HG02610 (cell line): ENCODE data around the gene SPATS1.
"Not testable (repeated sequence)": the region's sequence is repeated elsewhere in the genome, so short reads cannot be mapped to it uniquely, and the experiment has no call there.

Experiments used
- ATAC-seq: cut with Tn5 transposase; IDR thresholded peaks from one replicate; pipeline ENCODE4 v1.9.1; 2021; ENCODE audit warnings: mild to moderate bottlenecking, moderate library complexity; ENCODE audit not compliant: unreplicated experiment

The SPATS1 gene

DNA sequence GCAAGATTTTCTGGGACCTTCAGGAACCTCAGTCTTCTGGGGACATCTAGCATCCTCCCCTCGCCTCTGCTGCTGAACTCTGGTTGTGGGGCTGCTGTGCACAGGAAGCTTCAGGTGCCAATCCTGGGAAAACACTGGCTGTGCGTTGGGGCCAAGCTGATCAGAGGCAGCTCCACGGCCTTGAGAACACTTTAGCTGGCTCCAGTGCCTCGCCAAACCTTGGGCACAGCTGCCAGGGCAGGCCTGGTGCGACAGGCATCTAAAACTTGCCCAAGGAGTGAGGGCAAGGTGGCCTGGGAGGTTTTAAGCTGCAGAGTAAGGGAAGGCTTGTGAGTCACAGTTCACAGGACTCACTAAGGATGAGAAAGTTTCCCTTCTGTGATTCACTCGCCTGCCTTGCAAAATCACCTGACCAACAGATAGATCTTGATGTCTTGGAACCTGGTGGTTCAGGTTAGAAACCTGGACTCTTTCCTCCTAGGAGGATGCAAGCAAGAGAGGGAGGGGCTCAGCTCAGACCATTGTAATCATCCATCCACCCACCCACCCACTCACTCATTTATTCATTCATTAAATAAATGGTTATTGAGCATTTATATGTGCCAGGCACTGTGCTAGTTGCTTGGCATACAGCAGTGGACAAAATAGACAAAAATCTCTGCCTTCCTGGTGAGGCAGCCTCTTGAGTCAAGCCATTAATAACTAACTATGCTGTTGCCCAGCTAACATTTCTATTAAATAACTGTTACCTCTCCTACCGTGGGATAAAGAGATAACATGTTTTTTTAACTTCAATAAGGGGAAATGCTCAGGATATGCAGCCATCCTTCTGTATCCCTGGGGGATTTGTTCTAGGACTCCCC is 2.5 kb upstream of the SPATS1 start:
- no peak for ATAC-seq

DNA sequence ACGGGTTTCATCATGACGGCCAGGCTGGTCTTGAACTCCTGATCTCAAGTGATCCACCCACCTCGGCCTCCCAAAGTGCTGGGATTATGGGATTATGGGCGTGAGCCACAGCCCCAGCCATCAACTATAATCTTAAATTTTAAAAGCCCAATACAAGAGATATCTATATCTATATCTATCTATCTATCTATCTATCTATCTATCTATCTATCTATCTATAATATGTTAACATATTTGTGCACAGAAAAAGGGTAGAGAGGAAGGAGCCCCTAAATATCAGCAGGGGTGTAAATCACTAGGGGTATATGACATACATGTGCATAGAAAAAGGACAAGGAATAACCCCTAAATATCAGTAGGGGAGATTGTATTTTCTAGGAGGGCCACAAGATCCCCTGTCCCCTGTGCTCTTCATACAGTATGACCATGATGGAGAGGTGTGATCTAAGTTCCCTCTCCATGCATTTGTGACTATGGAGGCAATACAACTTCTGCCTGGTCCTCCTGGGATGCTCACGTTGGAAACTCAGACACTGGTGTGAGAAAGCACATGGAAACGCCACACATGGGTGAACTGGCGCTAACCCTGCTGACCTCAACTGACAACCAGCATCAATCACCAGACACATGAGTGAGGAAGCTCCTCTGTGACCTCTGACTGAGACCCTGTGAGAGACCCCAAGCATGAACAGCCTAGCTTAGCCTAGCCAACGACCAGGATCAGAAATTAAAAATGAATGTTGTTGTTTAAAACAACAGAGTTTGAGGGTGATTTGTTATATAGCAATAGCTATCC is 1.2 kb upstream of the SPATS1 start:
- ATAC-seq = no peak

- no peak for ATAC-seq
These were observed 398 bp upstream of the SPATS1 start for GRCh38 chr6:44342052-44342451.

DNA sequence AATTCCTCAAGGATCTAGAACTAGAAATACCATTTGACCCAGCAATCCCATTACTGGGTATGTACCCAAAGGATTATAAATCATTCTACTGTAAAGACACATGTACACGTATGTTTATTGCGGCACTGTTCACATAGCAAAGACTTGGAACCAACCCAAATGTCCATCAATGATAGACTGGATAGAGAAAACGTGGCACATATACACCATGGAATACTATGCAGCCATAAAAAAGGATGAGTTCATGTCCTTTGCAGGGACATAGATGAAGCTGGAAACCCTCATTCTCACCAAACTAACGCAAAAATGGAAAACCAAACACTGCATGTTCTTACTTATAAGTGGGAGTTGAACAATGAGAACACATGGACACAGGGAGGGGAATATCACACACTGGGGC is 4.4 kb downstream of the SPATS1 start:
- not testable (repeated sequence) for ATAC-seq

DNA sequence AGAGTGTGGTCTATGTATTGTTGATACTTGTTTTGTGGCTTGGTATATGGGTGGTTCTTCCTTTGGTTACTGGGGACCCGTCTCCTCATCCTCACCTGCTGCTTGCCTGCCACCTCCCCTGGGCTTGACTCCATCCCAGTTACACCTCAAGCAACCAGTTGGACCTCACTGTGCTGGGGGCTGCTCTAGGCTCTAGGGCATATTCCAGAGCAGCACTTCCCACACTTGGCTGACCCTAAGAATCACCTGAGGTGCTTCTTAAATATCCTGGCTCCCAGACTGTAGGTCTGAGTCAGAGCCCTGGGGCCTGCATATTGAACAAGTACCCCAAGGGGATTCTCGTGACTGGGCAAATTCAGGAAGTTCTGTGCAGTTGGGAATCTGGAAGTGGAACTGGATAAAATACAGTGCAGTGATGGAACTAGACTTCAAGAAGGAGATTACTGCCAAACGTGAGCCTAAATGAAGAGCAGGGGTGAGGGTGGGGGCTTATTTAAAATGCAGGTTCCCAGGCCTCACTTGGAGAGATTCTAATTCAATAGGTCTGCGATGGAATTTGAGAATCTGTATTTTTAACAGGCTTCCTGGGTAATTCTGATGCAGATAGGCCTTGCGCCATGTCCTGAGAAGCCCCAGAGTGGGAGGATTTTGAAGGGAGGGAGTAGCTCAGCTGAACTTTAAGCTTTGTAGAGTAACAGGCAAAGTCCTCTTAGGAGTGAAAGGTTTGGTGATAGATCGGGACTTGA is 7.6 kb downstream of the SPATS1 start:
- no peak for ATAC-seq

DNA sequence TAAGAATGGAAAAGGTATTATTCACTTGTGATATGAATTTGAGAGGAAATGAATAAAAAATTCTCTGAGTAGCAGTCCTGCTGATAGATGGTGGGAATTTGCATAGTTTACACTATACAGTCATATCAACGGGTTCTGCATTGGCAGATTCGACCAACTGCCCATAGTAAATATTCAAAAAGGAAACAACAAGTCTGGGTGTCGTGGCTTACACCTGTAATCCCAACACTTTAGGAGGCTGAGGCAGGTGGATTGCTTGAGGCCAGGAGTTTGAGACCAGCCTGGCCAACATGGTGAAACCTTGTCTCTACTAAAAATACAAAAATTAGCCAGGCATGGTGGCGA is 8.2 kb downstream of the SPATS1 start:
- not testable (repeated sequence) for ATAC-seq

GRCh38 chr6:44352259-44352658 is 9.8 kb downstream of the SPATS1 start:
- no peak for ATAC-seq

GRCh38 chr6:44353336-44353735 is 10.9 kb downstream of the SPATS1 start:
- no peak for ATAC-seq

DNA sequence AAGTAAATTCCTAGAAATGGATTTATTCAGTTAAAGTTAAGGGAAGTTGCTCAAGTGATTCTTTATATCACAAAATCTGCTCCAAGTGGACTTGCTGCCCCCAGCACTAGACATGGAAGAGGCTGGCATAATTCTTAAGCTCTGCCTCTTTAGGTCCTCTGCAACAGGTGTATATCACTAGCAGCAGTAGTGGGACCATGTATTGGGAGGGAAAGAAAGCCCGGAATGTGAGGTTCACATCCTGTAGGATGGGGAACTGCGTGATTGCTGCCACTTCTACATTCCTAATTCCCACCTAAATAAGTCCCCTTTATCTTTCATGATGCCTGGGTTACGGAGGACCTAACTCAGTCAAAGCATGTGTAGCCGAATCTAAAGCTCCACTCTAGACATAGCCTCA is 13.2 kb downstream of the SPATS1 start:
- ATAC-seq = no peak

DNA sequence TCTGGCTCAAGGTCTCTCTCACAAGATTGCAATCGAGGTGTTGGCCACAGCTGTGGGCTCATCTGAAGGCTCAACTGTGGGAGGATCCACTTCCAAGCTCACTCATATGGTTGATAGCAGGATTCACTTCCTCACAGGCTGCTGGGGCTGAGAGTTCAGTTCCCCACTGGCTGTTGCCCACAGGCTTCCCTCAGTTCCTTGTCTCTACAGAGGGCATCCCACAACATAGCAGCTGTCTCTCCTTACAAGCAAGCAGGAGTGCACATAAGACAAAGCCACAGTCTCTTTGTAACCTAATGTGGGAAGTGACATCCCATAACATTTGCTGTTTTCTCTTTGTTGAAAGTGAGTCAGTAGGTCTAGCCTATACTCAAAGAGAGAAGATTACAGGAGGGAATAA is 14.0 kb downstream of the SPATS1 start:
- no peak for ATAC-seq

DNA sequence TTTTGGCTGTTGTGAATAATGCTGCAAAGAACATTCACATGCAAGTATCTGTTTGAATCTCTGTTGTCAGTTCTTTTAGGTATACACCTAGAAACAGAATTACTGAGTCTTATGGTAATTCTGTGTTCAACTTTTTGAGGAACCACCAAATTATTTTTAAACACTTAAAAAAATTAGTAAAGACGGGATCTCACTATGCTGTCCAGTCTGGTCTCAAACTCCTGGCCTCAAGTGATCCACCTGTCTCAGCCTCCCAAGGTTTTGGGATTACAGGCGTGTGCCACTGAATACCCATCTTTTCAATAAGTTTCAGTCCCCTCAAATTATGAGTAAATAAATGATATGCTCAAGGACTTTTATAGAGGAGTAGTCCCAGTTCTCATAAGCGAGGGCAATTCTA is 17.5 kb downstream of the SPATS1 start:
- no peak for ATAC-seq

DNA sequence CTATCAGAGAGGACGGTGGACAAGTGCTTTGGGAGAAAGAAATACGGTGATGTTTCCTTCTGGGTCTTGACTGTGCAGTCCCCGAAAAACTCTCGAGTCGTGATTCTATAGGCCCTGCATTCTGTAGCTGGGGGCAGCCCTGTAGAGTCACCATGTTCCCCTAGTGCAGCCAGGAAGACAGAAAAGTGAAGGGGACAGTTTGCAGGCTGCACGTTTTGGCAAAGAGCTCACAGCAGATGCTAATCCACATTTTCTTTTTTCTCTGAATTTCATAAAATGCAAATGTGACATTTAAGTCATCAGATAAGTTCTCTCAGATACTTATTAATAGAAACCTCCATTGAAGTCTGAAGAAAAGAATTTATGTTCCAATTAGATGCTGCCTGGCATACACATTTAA is 19.5 kb downstream of the SPATS1 start:
- ATAC-seq = no peak

- ATAC-seq = no peak
These were observed 21.0 kb downstream of the SPATS1 start for GRCh38 chr6:44363377-44363926.

GRCh38 chr6:44366781-44367180 is 24.3 kb downstream of the SPATS1 start:
- no peak for ATAC-seq

GRCh38 chr6:44367681-44368080 is 25.2 kb downstream of the SPATS1 start:
- ATAC-seq = no peak

GRCh38 chr6:44373051-44373450 is 30.6 kb downstream of the SPATS1 start:
- ATAC-seq = no peak

DNA sequence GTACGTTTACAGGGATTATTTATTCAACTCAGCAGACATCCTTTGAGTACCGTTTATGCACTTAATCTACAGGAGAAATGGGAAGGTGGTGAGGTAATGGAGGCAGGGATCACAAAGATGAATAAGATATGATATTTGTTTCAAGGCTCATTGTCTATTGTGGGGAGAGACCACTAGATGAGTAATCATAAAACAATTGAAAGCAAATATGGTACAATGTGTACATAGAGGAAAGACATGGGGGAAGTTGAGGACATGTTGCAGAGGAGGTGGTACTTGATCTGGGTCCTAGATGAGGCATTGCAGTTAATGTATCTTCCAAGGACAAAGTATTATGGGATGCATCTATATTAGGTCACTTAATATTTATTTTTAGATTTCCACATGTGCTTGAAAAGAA is 31.3 kb downstream of the SPATS1 start:
- ATAC-seq = no peak

- ATAC-seq = no peak
These were observed 32.6 kb downstream of the SPATS1 start for GRCh38 chr6:44375071-44375470.

DNA sequence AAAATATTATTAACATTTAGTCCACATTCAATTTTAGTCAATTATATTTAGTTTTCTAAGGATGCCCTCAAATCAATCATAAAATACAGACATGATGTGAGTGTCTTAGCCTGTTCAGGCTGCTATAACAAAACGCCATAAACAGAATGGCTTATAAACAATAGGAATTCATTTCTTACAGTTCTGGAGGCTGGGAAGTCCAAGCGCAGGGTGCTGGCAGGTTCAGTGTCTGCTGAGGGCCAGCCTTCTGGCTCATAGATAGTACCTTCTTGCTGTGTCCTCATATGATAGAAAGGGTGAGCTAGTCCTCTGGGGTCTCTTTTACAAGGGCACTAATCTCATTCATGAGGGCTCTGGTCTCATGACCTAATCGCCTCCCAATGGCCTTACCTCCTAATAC is 35.0 kb downstream of the SPATS1 start:
- no peak for ATAC-seq

GRCh38 chr6:44377971-44378370 is 35.5 kb downstream of the SPATS1 start:
- no peak for ATAC-seq

DNA sequence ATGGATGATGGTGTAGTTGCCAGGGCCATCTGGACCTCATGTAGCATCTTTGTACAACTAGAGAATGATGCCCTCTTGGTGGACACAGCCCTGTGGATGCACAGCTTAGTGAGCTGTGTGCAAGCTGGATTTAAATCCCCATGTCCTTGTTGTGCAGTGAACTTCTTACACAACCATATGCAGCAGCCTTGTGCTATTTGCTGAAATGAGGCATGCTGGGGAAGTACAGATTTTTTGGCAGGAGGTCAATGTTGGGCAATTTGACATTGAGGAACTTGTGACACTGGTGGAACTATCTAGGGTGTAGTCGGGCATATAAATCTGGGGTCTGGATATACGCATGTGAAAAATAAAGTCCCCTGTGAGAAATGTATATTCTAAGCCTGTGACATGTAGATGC is 39.3 kb downstream of the SPATS1 start:
- ATAC-seq = no peak
